Measurements from ENCODE around the gene DNM1.

GRCh38 chr9:128222026-128222425 lies 18.8 kb downstream of the DNM1 start:
- TF ChIP-seq POLR2AphosphoS5 (IDR thresholded peaks at IDR 0.05) = no peak
- TF ChIP-seq, protein P1, sequence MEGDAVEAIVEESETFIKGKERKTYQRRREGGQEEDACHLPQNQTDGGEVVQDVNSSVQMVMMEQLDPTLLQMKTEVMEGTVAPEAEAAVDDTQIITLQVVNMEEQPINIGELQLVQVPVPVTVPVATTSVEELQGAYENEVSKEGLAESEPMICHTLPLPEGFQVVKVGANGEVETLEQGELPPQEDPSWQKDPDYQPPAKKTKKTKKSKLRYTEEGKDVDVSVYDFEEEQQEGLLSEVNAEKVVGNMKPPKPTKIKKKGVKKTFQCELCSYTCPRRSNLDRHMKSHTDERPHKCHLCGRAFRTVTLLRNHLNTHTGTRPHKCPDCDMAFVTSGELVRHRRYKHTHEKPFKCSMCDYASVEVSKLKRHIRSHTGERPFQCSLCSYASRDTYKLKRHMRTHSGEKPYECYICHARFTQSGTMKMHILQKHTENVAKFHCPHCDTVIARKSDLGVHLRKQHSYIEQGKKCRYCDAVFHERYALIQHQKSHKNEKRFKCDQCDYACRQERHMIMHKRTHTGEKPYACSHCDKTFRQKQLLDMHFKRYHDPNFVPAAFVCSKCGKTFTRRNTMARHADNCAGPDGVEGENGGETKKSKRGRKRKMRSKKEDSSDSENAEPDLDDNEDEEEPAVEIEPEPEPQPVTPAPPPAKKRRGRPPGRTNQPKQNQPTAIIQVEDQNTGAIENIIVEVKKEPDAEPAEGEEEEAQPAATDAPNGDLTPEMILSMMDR (IDR thresholded peaks at IDR 0.05) = no peak
- TF ChIP-seq POLR2A (IDR thresholded peaks at IDR 0.05) = no peak

All from prostate gland (tissue), 2 donors.